Panc1 (cell line): Measurements from ENCODE around the gene OR10H1. TPM values are rescaled to one million over a fixed set of nuclear protein-coding genes. Genes with fewer than 3 reads are reported as not detected.
"Not testable (repeated sequence)": the region's sequence is repeated elsewhere in the genome, so short reads cannot be mapped to it uniquely, and the experiment has no call there.

Experiments used
- ATAC-seq: fragments of 200-7000 bp; cut with Tn5 transposase; 2 replicates; pipeline ENCODE4 v1.9.1; 2020; ENCODE audit warnings: mild to moderate bottlenecking, moderate library complexity
- BruUV-seq: library from RNA; stranded (reverse); fragments of 400-500 nt; replicated peaks from 2 replicates; lab custom pipeline; 2021; lab: Mats Ljungman, UMichigan
- CTCF ChIA-PET: fragments of 300-600 bp; sonication (Branson Sonifier 250); formaldehyde crosslinking; loops from one replicate; lab custom pipeline; 2022; ENCODE audit warnings: antibody characterized with exemption; lab: Charles Lee
- POLR2A ChIA-PET: fragments of 300-600 bp; sonication (Branson Sonifier 250); formaldehyde crosslinking; loops from one replicate; lab custom pipeline; 2022; ENCODE audit warnings: antibody characterized with exemption; lab: Charles Lee
- DNase-seq: peaks from one replicate; pipeline ENCODE4 v3.0.0-alpha.2; 2010; ENCODE audit warnings: low read depth, low spot score
- H3K27ac ChIP-seq: 2 replicates; pipeline ENCODE4 v1.5.1; 2011; ENCODE audit warnings: mild to moderate bottlenecking, low read length, inconsistent platforms
- H3K27me3 ChIP-seq: fragments of 200-500 bp; sonication (Bioruptor generic); 2 replicates; pipeline ENCODE4 v1.6.0; 2014; ENCODE audit warnings: low read length, inconsistent platforms; ENCODE audit not compliant: control insufficient read depth, insufficient read depth
- H3K36me3 ChIP-seq: fragments of 200-500 bp; sonication (Bioruptor generic); 2 replicates; pipeline ENCODE4 v1.5.1; 2014; ENCODE audit warnings: inconsistent platforms, mild to moderate bottlenecking, low read length, moderate library complexity; ENCODE audit not compliant: control insufficient read depth, insufficient read depth
- H3K4me1 ChIP-seq: 2 replicates; pipeline ENCODE4 v1.5.1; 2011; ENCODE audit warnings: inconsistent platforms, mild to moderate bottlenecking, low read length, moderate library complexity; ENCODE audit not compliant: control insufficient read depth, insufficient read depth
- H3K4me3 ChIP-seq, 2 experiments: 2 replicates each; pipeline ENCODE4 v1.5.1; 2011 to 2012; ENCODE audit warnings: low read depth in 2 of 2, low read length in 2 of 2, mild to moderate bottlenecking in 2 of 2, inconsistent platforms in 1 of 2, moderate library complexity in 1 of 2
- H3K9me3 ChIP-seq: fragments of 200-500 bp; sonication (Bioruptor generic); 2 replicates; pipeline ENCODE4 v1.5.1; 2014; ENCODE audit warnings: low read depth, mild to moderate bottlenecking, inconsistent platforms, low read length, moderate library complexity; ENCODE audit not compliant: control insufficient read depth, insufficient read depth
- CTCF ChIP-seq: fragments of 450-650 bp; IDR thresholded peaks from 2 replicates; pipeline ENCODE4 v1.5.1; 2017; ENCODE audit warnings: mild to moderate bottlenecking
- POLR2AphosphoS5 ChIP-seq: IDR thresholded peaks from 2 replicates; pipeline ENCODE4 v1.6.1; 2012; ENCODE audit warnings: mild to moderate bottlenecking, low read depth, low read length, moderate library complexity
- REST ChIP-seq, 2 experiments: IDR thresholded peaks; 2 replicates each; pipeline ENCODE4 v1.6.1; 2011 to 2012; ENCODE audit warnings: low read depth in 2 of 2, control low read depth in 1 of 2, low read length in 1 of 2, mild to moderate bottlenecking in 1 of 2, moderate library complexity in 1 of 2; ENCODE audit not compliant: insufficient read depth in 1 of 2
- SIN3A ChIP-seq: IDR thresholded peaks from 2 replicates; pipeline ENCODE4 v1.6.1; 2012; ENCODE audit warnings: low read depth, mild to moderate bottlenecking, low read length, moderate library complexity, borderline replicate concordance; ENCODE audit not compliant: insufficient read depth
- TCF7L2 ChIP-seq: IDR thresholded peaks from 2 replicates; pipeline ENCODE4 v1.6.1; 2011; ENCODE audit warnings: mild to moderate bottlenecking, low read depth, low read length, inconsistent platforms
- in situ Hi-C: cut with HindIII; loops from 2 replicates; pipeline ENCODE4 v1.10.0; 2016; ENCODE audit warnings: low sequenced_read_pairs, low pct_unique_long_range_greater_than_20kb
- intact Hi-C: fragments of 100-400 bp; cut with micrococcal nuclease; formaldehyde crosslinking; loops from one replicate; pipeline ENCODE4 v1.10.0; 2022; ENCODE audit not compliant: unreplicated experiment
- total RNA-seq: library from RNA; stranded (reverse); gene quantifications from one replicate; pipeline ENCODE4 v1.2.1, GENCODE V29; 2021; ENCODE audit not compliant: unreplicated experiment

Gene OR10H1
- total RNA-seq, 1 experiment from 2014 or later: not detected

GRCh38 chr19:15787611-15788155 lies 27.8 kb downstream of the OR10H1 start, which contains the start of gene OR10H5:
Gene OR10H5, plus strand, starts transcription at chr19:15787661. Its CDS starts 6,388 bp downstream, at chr19:15794049.
- intact Hi-C loops (no loop called here), in situ Hi-C loops (no loop called here)
- Histone ChIP-seq H3K4me3 (no peak within 1 kb of the TSS), H3K27ac (no peak within 1 kb of the TSS), H3K4me1 (no peaks in the 10 kb centered on the region), H3K36me3 (no peaks in the 10 kb centered on the region), H3K27me3 (no peaks in the 10 kb centered on the region), H3K9me3 (no peaks in the 10 kb centered on the region)
- ATAC-seq (no peak), DNase-seq (no peak)
- TF ChIP-seq SIN3A (no peak), TCF7L2 (no peak), POLR2AphosphoS5 (no peak), REST (IDR thresholded peaks at IDR 0.05; ENCODE audit: insufficient read depth in 1 of 2, low read depth in 2 of 2, low read length in 1 of 2) (no peak), CTCF (no peak)
- no TSS peak for BruUV-seq
- CTCF ChIA-PET: no interaction called here
- POLR2A ChIA-PET: no interaction called here

GRCh38 chr19:15782896-15783295 lies 32.6 kb downstream of the OR10H1 start:
- H3K4me3 ChIP-seq, H3K36me3 ChIP-seq, H3K4me1 ChIP-seq, in situ Hi-C loops, H3K27ac ChIP-seq, POLR2A ChIA-PET, H3K27me3 ChIP-seq, DNase-seq, ATAC-seq, H3K9me3 ChIP-seq, CTCF ChIA-PET, intact Hi-C loops, BruUV-seq: not testable (repeated sequence)

- CTCF ChIA-PET: no interaction called here
- H3K4me1 ChIP-seq: no peaks in the 10 kb centered on the region
- POLR2A ChIA-PET: no interaction called here
- intact Hi-C loops: no loop called here
- no peak overlapping the region for H3K4me3 ChIP-seq
- no TSS peak for BruUV-seq
- TF ChIP-seq REST (IDR thresholded peaks at IDR 0.05; ENCODE audit: insufficient read depth in 1 of 2, low read depth in 2 of 2, low read length in 1 of 2) (no peak), CTCF (no peak), TCF7L2 (no peak), POLR2AphosphoS5 (no peak), SIN3A (no peak)
- ATAC-seq: no peak
- no peak for DNase-seq
- no peaks in the 10 kb centered on the region for H3K36me3 ChIP-seq
- no peak overlapping the region for H3K27ac ChIP-seq
- in situ Hi-C loops: no loop called here
- no peaks in the 10 kb centered on the region for H3K9me3 ChIP-seq
- H3K27me3 ChIP-seq: no peaks in the 10 kb centered on the region
These were observed 33.3 kb downstream of the OR10H1 start for GRCh38 chr19:15782211-15782610.
